ENCODE results near the gene ATG10.

Gene ATG10

DNA sequence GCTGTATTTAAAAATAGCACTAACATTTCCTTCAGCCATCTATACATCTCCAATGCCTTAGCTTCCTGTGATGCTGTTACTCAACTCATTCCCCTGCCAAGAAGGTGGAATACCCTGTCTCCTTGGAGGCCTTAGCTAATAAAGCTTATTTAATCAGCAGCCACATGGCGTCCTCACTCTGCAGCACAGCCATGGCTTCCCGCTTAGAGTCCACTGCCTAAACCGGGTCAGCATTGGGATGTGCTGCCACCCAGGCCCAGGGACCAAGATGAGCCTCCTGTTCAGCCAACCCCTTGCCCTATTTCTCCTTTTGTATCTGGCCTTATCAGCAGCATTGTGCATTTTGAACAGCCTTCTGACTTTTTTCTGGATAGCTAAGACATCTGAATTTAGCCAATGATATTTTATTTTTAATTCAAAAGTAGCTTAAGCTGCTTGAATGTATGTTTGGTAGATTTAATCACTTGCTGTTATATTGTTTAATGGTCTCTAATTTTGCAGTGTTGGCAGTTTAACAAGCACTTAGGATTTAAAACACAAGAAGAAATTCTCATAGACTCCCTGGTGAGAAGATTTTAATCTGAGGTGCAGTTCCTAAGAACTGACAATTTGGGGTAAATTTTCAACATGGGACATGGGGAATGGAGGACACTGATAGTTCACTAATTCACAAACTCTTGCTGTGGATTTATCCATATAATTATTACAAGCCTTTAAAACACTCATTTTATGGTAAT lies 193.3 kb downstream of the ATG10 start:
- DNase-seq (ENCODE audit: low spot score) = peak; percentile 71

DNA sequence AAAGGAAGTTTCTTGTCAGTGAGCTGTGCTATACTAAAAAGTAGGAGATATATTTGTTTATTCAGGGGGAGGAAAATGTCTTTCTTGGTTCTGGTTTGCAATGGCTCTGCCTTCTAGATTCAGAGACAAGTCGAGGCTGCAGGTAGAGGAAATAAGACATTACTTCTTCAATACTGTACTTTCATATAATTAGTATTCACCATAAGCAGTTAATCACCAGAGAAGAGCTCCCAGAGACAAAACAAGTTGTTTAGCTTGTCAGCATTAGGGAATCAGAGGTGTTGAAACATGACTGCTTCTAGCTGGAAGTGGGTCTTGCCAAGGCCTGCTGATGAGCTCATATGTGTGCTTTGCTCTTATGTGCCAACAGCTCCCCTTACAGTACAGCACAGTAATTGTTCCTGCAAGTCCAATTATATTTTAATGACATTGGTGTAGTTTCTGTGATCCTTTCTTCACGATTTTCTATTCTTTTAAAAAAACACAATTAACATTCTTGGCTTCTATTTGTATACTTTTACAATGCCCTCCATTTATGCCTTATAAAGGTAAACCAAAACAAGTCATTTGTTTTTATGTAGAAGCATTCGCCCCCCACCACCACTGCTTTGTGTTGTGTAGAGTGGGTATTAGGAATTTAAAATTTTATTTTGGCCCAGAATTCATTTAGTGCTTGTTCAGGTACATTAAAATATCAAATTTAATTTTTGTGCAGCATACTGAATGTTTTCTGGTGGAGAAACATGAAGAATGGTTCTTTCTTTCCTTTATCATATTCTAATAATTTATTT lies 194.1 kb downstream of the ATG10 start:
- peak; percentile 97 for DNase-seq (ENCODE audit: low spot score)

DNA sequence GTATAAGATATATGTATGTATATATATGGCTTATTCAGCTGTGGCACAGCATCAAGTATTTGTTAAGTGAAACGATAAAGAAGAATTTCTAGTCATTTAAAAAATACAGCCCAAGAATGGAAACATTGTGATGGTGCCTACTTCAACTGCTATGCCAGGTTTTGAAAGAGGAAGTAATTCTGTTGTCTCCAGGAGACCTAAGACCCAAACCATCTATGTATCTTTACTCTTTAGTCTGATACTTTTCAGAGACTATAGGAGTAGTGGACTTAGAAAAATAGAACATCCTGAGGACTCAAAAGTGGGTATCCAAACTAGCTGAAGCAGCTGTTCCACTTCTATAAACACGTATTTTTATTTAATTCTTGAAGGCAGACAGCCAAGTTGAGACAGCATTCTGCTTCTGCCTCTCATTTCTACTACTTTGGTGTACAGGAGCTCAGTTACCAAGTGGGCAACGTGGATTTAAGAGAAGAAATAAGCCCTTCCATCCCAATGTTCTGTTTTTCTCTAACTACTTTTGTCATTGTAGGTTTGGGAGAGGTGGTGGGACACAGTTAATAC lies 195.6 kb downstream of the ATG10 start:
- no peak for DNase-seq (ENCODE audit: low spot score)

DNA sequence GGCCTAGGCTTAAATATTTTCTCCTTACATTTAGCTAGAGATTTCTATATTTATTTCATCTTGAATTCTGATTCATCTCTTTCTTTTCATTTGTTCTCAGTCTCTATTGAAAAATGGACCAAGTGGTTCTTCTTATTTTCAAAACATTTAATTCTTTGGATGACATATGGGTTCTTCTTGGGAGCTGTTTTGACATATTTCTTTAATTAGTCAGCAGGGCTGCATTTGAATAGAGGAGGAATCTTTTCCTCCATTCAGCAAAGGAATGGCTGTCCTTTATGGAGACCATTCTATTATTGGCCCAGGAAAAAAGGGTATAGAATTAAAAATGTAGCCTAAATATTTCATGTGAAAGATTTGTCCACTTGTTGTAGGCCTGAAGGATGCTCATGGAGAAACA lies 196.5 kb downstream of the ATG10 start:
- DNase-seq (ENCODE audit: low spot score) = no peak

DNA sequence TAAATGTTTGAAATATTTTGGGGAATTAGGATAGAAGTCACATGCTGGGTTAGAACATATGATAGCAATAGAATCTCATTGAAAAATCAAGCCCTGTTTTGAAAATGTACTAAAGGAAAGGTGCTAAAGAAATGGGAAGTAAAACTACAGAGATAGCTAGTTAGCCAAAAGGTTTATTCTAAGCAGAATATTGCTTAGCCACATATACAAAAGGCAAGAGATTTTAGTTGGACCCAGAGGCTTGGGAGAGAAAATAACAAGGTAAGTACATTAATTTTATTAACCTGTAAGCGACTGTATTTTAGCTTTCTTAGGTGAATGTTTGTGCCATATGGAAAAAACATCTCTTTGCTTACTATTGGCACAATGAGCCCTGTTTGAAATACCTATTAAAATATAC lies 198.1 kb downstream of the ATG10 start:
- DNase-seq (ENCODE audit: low spot score) = no peak

DNA sequence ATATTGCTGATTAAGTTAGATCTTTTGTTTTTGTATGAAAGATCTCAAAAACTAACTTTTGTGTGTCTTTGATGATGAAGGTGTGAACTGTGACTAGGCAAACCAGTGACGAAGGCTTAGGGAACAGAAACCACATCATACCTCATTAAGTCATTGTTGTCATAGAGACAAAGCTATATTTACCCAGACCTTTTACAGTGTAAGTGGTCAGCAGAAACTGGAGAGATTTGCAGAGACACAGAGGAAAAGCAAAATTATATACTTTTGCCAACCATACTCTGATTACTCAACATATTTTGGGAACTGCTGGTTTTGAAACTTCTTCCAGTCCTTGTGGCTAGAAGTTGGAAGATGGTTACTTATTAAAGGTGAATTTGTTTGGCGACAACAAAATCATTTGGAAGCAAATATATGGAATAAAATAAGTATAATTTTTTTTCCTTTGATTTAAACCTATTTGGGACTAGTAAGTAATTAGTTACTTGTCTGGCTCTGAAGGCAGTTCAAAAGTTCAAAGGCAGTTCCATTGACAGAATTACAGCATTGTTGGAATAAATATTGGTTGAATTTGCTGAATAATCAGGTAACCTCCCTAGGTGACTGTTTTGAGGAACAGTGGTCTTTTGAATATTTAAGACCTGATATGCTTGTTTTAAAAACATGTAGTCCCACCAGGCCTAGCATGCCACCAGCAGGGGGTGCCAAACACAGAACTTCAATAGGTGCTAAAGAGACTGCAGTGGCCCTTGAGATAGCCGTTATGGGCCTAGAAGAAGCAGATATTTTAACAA lies 202.5 kb downstream of the ATG10 start:
- DNase-seq (ENCODE audit: low spot score) = peak; percentile 45

DNA sequence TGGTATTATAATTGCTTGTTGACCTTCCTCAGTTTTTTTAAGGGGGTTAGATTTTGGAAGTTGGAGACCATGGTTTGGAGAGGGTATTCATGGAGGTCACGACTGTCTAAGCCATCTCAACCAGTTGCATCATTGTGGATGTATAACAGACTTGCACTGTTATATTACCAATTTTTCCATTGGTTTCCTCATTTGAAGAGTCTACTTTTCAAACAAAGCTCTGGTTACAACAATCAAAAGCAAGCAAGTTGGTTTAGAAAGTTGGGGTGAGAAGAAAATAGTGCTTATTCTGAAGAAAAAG lies 203.0 kb downstream of the ATG10 start:
- DNase-seq (ENCODE audit: low spot score) = no peak

DNA sequence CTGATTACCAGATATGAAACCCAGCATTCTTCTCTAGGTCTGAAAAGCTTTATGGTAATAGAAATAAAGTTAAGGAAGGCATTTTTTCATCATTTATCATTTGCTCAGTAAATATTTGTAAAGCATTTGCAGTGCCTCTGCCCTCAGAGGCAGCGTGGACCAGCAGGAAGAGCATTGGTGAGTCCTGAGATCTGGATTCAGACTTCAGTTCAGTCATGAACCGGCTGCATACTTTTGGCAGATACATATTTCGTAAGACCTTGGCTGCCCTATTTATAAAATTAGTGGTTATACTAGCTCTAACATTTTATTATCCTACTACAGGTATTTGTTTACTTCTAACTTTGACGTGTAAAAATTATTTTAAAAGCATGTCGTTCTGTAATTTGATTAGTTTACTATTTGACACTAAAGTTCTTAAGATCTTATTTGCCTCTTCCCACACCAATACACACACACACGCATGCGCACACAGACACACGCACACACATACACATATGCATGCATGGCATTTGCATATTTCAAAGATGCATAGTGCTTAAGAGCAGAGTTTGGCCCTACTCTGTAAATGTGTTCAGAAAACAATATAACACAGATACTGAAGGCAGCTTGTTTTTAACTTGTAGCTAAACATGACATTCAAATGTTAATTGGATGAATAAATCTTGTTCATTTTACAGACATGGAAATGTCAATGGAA lies 204.4 kb downstream of the ATG10 start:
- DNase-seq (ENCODE audit: low spot score) = no peak

DNA sequence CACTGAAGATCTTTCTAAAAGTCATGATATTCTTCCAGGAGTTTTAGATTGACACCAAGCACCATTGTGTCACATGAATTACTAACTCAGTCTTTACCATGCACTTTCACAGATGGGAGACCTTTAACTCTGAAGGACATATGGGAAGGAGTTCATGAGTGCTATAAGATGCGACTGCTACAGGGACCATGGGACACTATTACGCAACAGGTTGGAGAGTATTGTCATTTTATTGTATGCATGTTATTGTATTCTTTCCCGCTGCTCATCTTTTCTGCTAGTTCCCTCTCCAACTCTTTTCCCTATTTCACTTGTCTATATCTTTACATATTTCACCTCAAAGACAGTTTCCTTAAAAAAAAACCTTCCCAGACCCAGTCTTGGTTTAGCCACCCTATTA lies 206.6 kb downstream of the ATG10 start:
- no peak for DNase-seq (ENCODE audit: low spot score)

DNA sequence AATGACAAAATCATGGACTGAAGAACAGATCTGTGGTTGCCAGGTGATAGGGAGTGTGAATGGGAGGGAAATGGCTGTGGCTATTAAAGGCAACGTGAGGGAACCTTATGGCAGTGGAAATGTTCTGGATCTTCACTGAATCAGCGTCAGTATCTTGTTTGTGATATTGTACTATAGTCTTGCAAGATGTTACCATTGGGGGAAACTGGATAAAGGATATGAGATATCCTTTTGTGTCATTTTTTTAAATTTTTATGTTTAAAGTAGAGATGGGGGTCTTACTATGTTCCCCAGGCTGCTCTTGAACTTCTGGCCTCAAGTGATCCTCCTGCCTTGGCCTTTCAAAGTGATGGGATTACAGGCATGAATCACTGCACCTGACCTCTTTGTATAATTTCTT lies 210.8 kb downstream of the ATG10 start:
- no peak for DNase-seq (ENCODE audit: low spot score)

DNA sequence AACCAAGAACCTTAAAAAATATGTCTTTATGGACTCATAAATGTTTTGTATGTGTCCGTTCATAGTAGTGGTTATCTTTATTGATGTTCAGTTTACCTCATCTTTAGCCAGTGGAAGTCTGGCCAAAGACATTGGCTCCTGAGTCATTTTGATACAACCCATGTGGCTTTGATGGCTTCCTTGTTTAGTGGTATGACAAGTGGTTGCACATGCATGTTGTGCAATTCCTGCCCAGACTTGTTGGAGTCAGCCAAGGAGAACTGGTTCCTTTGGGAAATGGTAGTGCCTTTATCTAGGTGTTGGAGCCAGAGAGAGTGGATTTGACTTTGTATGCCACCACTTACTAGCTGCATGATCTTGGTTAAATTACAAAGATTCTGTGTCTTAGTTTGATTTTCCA lies 212.0 kb downstream of the ATG10 start:
- DNase-seq (ENCODE audit: low spot score) = no peak

DNA sequence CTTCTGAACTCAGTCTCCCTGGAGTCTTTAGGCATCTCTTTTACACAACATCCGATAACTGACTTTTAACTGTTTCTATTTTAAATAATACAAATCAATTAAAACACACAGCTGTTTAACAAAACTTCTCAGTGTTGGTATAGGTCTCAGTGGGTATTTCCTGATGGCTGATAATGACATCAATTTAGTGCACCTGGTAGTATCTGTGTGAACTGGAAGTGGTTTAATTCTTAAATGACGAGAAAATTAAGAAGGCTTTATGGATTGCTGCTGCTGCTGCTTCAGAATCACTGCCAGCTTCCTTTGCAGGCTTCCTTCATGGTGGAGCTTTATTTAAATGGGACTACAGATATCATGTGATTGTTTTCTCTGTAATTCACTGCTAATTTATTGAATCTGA lies 214.0 kb downstream of the ATG10 start:
- DNase-seq (ENCODE audit: low spot score) = no peak

DNA sequence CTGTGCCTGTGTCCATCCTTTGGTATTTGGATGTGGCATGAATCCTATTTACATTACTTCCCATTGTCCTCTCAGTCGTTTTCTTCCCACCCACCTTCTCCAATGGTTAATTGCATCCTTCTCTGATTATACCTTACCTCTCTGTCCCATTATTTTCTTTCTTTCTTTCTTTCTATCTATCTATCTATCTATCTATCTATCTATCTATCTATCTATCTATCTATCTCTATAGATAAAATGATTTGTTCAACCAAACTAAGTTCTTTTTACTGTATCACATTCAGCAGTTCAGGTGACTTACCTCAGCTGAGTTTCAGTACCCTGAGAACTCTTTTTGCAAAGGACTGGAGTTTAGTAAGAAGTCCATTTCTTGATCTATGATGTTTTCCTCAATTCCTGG lies 225.7 kb downstream of the ATG10 start:
- no peak for DNase-seq (ENCODE audit: low spot score)

DNA sequence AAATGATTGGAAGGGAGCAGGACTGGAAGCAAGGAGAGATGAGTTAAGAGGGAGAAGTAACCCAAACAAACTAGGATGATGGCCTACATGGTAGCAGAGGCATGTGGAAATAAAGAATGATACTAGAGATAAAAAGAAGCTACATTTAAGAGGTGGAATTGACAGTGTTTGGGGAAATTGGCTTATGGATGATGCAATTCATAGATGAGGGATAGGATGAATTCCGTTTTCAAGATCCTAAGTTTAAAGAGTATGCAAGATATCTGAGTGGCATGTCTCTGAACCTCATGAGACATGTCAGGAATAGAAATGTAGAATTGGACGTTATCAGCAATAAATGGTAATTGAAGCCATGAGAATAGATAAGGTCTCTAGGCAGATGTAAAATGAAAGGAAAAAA lies 232.7 kb downstream of the ATG10 start:
- no peak for DNase-seq (ENCODE audit: low spot score)

DNA sequence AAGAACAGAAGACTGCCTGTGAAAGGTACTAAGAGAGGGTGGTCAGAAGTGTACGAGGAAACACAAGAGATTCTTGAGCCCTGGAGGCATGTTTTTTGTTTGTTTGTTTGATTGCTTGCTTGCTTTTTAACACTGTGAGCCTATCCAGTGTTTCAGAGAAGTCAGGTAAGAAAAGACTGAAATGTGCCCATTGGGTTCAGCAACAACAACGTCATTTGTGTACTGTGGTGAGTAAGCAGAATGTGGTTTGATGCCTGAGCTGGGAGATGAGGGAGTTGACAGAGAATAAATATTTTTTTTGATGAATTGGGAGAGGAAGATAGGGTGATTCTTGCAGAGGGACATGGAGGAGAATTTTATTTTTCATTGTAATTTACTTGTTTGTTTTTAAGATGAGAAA lies 233.2 kb downstream of the ATG10 start:
- no peak for DNase-seq (ENCODE audit: low spot score)

DNA sequence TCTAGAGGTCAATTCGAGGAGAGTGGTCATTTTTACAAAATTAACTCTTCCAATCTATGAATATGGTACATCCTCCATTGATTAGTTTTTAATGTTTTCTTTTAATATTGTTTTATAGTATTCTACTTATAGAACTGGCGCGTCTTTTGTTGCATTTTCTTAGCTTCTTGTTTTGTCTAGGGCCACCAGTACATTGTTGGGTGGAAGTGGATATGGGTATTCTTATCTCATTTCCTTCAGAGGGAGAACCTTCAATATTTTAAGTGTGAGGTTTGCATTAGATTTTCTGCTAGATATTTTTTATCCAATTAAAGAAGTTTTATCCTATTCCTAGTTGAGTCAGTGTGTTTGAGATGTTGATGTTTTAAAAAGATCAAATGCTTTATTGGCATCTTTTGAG lies 236.5 kb downstream of the ATG10 start:
- no peak for DNase-seq (ENCODE audit: low spot score)

DNA sequence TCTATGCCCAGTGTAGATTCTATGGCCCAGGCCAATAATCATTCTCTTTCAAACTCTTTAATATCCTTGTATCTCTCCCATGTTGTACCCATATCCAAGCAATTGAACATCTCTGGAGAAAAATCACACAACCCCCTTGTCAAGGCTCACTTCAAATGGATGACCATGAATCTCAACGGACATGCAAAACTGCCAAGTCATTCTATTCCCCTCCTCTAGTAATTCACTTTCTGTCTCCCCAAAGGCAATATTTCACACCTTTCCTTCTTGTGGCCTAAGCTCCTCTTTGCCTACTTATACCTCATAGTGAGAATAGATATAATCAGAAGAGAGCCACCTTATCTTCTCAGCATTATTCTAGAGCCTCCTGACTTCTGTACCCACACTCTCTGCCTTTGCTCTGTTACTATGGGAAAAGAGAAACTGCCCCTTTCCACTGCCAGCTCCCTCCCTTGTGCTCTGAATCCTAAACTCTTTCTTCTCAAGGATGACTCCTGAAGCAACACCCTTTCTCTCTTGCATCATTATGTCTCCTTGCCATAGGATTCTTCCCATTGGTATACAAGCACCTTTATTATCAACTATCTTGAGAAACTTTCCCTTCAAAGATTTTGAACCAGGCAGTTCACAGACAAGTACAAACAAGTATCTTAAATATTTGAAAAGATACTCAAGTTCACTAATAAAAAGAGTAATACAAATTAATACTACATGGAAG lies 240.2 kb downstream of the ATG10 start:
- DNase-seq (ENCODE audit: low spot score) = no peak

DNA sequence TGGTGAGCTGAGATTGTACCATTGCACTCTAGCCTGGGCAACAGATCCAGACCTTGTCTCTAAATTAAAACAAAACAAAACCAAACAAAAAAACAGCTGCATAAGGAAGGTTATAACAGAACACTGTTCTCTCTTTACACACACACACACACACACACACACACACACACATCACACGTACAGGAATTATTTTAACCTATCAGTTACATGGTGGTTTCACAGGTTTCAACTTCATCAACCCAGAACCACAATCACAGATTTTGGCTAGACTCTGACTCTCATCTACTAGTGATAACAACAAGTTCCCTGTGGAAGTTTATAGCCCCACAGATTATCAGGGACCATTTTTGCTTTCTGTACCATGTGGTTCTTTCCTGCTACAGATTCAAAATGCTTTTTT lies 246.1 kb downstream of the ATG10 start:
- no peak for DNase-seq (ENCODE audit: low spot score)

DNA sequence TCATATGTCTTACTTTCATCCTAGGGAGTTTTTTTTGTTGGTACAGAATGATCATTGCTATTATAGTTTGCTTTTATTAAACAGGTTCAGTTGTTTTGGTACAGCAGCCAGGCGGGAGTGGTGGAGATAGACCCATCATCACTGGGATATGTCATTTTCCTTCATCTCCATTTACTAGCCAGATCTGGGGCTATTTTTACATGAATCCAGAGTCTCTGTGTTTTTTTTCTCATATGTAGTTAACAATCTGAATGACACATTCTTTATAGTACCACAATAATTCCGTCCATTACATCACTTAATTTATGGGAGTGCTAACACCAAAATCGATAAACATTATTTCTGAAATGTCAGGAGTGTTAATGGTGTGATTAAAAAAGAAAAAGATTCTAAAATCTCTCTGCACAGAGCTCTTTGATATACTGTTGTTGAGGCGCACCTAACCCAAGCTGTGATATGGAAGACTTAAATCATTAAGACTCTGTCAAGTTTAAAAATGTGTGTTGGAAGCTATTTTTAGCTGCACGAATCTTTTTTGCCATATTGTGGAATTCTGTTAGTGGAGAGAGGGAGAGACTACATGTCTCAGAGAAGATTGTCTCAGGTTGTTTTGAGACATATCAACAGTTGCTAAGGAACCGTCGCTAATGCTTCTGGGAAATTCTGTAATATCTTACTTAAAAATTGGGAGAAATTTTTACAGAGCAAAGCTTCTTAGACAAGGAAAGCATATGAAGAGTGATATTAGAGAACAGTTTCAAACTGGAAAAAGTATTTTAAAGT lies 246.7 kb downstream of the ATG10 start:
- DNase-seq (ENCODE audit: low spot score) = no peak

DNA sequence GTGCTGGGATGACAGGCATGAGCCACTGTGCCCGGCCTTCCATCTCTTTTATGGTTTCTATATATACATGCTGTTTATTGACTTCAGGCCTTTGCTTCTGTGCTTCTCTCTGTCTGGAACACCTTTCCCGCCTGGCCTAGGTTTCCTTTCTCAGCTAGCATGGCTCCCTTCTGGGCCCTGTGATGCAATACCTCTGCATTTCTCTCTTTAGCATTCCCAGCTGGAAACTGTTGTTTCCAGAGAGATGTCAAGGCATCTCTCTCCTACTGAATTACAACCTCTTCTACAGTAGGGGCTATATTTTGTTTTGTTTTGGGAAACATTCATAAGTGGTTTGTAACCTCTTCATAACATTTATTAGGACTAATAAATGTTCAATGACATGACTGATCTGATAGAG lies 249.2 kb downstream of the ATG10 start:
- no peak for DNase-seq (ENCODE audit: low spot score)
